Dendritic cell treated with granulocyte-macrophage colony-stimulating factor and Interleukin-4, amounts not matched to agents 40 ng/mL and 50 ng/mL, for 4 days (primary cell): ENCODE results near the gene PRXL2A.
"Not testable (repeated sequence)": the region's sequence is repeated elsewhere in the genome, so short reads cannot be mapped to it uniquely, and the experiment has no call there.

Source experiments
- H3K27ac Mint-ChIP-seq: one replicate; pipeline ENCODE4 v1.8.0; 2022; ENCODE audit warnings: mild to moderate bottlenecking, mixed read lengths
- H3K27me3 Mint-ChIP-seq: one replicate; pipeline ENCODE4 v1.8.0; 2022; ENCODE audit warnings: mild to moderate bottlenecking, mixed read lengths
- H3K36me3 Mint-ChIP-seq: one replicate; pipeline ENCODE4 v1.8.0; 2022; ENCODE audit warnings: low read depth, mixed read lengths
- H3K4me1 Mint-ChIP-seq: one replicate; pipeline ENCODE4 v1.8.0; 2022; ENCODE audit warnings: low read depth, mixed read lengths
- H3K4me3 Mint-ChIP-seq: one replicate; pipeline ENCODE4 v1.8.0; 2022; ENCODE audit warnings: mild to moderate bottlenecking, moderate library complexity, mixed read lengths
- H3K9me3 Mint-ChIP-seq: one replicate; pipeline ENCODE4 v1.8.0; 2022; ENCODE audit warnings: mixed read lengths
- intact Hi-C: fragments of 100-400 bp; cut with micrococcal nuclease; formaldehyde crosslinking; loops from one replicate; pipeline ENCODE4 v1.15.0; 2022

PRXL2A gene

DNA sequence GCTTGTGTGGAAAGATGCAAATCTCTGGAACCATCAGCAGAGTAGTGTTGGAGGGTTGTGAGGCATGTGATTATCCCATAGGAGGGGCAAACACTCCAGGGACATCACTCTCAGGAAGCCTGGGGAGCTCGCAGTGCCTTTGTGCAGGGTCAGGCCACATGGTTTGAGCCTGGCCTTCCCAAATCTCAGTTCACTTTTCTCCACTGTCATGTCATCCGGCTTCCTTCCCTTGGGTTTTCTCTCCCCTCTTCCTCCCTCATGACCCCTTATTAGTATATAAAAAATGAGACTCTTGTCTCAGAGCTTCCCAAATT lies 66.2 kb downstream of the PRXL2A start:
- H3K36me3 Mint-ChIP-seq = peaks cover 79% of the 10 kb centered on the region
- peaks cover 78% of the 10 kb centered on the region for H3K4me1 Mint-ChIP-seq
- no peaks in the 10 kb centered on the region for H3K9me3 Mint-ChIP-seq
- H3K27me3 Mint-ChIP-seq = no peaks in the 10 kb centered on the region
- peak overlapping the region; percentile 65 for H3K27ac Mint-ChIP-seq
- intact Hi-C loops = no loop called here
- H3K4me3 Mint-ChIP-seq = no peak overlapping the region

DNA sequence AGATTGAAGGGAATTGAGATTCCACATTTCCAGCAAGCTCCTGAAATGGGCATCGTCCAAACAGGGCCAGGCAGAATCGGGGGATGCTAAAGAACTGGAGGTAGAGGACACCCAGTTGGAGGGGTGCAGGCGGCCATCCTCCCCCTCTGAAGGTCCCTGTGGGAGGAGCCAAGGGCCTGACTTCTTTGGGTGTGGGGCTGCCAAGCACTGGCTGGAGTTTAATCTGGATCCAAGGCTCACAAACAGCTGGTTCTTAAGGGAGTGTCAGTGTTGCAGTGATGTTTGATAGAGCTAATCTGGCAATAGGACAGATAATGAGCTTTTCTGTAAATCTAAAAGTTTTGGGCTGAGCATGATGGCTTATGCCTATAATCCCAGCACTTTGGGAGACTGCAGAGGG lies 66.6 kb downstream of the PRXL2A start:
- H3K4me3 Mint-ChIP-seq = no peak overlapping the region
- H3K27me3 Mint-ChIP-seq = no peaks in the 10 kb centered on the region
- peaks cover 77% of the 10 kb centered on the region for H3K4me1 Mint-ChIP-seq
- intact Hi-C loops = no loop called here
- peaks cover 75% of the 10 kb centered on the region for H3K36me3 Mint-ChIP-seq
- H3K27ac Mint-ChIP-seq = peak overlapping the region; percentile 65
- H3K9me3 Mint-ChIP-seq = no peaks in the 10 kb centered on the region

DNA sequence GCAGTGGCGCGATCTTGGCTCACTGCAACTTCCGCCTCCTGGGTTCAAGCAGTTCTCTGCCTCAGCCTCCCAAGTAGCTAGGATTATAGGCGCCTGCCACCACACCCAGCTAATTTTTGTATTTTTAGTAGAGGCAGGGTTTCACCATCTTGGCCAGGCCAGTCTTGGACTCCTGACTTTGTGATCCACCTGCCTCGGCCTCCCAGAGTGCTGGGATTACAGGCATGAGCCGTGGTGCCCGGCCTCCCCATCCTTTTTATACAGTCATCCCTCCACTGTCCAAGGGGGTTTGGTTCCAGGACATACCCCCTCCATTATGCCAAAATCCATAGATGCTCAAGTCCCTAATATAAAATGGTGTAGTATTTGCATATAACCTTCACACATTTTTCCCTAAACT lies 67.3 kb downstream of the PRXL2A start:
- Mint-ChIP-seq H3K4me1 (peaks cover 82% of the 10 kb centered on the region), H3K27ac (peak overlapping the region; percentile 65), H3K36me3 (peaks cover 73% of the 10 kb centered on the region)
- H3K4me3 Mint-ChIP-seq, intact Hi-C loops, H3K9me3 Mint-ChIP-seq, H3K27me3 Mint-ChIP-seq: not testable (repeated sequence)

DNA sequence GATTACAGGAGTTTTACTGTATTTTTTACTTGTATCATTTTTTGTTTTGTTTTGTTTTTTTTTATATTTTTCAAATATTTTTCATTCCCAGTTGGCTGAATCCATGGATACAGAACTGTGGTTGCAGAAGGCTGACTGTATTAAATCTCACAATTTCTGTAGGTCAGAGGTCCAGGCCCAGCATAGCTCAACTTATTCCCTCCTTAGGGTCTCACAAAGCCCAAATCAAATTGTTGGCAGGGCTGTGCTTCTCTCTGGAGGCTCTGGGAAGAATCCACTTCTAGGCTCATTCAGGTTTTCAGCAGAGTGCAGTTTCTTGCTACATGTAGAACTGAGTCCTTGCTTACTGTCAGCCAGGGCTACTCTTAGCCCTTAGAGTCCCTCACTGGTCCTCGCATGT lies 68.3 kb downstream of the PRXL2A start:
- Mint-ChIP-seq H3K4me3 (no peak overlapping the region), H3K27me3 (no peaks in the 10 kb centered on the region), H3K4me1 (peaks cover 82% of the 10 kb centered on the region), H3K36me3 (peaks cover 73% of the 10 kb centered on the region), H3K27ac (peak overlapping the region; percentile 10), H3K9me3 (no peaks in the 10 kb centered on the region)
- intact Hi-C loops = no loop called here

DNA sequence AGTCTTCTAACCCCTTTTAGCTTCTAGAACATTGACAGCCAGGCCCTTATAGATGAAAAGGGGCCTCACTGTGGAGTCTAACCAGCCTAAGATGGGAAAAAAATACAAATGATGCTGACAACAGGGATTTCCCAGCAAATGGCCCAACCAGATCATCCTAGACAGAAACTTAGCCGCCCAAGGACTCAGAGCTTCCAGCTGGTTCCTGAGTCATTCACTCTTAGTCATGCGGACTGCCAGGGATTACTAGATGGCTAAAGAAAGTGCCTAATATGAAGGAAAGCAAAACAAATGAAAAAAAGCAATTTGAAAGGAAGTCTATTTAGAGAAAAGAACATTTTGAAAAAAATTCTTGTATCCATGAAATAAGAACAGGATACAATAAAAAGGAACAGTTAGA lies 69.5 kb downstream of the PRXL2A start:
- intact Hi-C loops = no loop called here

DNA sequence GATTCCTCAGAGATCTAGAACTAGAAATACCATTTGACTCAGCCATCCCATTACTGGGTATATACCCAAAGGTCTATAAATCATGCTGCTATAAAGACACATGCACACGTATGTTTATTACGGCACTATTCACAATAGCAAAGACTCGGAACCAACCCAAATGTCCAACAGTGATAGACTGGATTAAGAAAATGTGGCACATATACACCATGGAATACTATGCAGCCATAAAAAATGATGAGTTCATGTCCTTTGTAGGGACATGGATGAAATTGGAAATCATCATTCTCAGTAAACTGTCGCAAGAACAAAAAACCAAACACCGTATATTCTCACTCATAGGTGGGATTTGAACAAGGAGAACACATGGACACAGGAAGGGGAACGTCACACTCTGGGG lies 72.0 kb downstream of the PRXL2A start:
- H3K27ac Mint-ChIP-seq, H3K4me3 Mint-ChIP-seq, H3K9me3 Mint-ChIP-seq, H3K27me3 Mint-ChIP-seq, intact Hi-C loops: not testable (repeated sequence)
- peaks cover 64% of the 10 kb centered on the region for H3K36me3 Mint-ChIP-seq
- peaks cover 66% of the 10 kb centered on the region for H3K4me1 Mint-ChIP-seq

More for the DNA sequence above, 69.5 kb downstream of the PRXL2A start:
- peaks cover 73% of the 10 kb centered on the region for H3K36me3 Mint-ChIP-seq
- peak overlapping the region; percentile 10 for H3K27ac Mint-ChIP-seq
- H3K9me3 Mint-ChIP-seq = no peaks in the 10 kb centered on the region
- H3K4me3 Mint-ChIP-seq = no peak overlapping the region
- peaks cover 75% of the 10 kb centered on the region for H3K4me1 Mint-ChIP-seq
- H3K27me3 Mint-ChIP-seq = no peaks in the 10 kb centered on the region

DNA sequence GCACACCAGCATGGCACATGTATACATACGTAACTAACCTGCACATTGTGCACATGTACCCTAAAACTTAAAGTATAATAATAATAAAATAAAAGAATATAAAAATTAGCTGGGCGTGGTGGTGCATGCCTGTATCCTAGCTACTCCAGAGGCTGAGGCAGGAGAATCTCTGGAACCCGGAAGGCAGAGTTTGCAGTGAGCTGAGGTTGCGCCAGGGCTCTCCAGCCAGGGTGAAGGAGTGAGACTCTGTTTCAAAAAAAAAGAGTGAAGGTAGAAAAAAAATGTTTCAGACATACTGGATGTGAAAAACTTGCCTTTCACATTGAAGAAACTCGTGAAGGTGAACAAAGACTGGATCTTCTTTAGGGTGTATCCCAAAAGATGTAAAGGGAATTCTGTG lies 72.5 kb downstream of the PRXL2A start:
- Mint-ChIP-seq H3K4me3 (no peak overlapping the region), H3K36me3 (peaks cover 67% of the 10 kb centered on the region), H3K27me3 (no peaks in the 10 kb centered on the region), H3K9me3 (no peaks in the 10 kb centered on the region), H3K27ac (no peak overlapping the region), H3K4me1 (peaks cover 66% of the 10 kb centered on the region)
- intact Hi-C loops = no loop called here

DNA sequence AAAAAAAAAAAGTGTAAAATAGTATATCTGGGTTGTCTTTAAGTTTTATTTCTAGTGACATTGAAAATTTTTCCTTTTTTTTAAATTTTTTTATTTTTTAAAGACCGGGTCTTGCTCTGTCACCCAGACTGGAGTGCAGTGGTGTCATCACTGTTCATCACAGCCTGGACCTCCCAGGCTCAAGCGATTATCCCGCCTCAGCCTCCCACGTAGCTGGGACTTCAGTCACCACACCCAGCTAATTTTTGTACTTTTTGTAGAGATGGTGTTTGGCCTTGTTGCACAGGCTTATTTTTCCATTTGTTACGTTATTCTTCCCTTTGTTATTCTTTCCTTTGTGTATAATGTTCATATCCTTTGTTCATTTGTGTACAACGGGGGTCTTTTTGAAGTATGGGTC lies 75.9 kb downstream of the PRXL2A start:
- Mint-ChIP-seq H3K27ac (peak overlapping the region; percentile 88), H3K36me3 (peaks cover 51% of the 10 kb centered on the region), H3K4me3 (no peak overlapping the region), H3K9me3 (no peaks in the 10 kb centered on the region), H3K27me3 (no peaks in the 10 kb centered on the region), H3K4me1 (peaks cover 78% of the 10 kb centered on the region)
- intact Hi-C loops = no loop called here

DNA sequence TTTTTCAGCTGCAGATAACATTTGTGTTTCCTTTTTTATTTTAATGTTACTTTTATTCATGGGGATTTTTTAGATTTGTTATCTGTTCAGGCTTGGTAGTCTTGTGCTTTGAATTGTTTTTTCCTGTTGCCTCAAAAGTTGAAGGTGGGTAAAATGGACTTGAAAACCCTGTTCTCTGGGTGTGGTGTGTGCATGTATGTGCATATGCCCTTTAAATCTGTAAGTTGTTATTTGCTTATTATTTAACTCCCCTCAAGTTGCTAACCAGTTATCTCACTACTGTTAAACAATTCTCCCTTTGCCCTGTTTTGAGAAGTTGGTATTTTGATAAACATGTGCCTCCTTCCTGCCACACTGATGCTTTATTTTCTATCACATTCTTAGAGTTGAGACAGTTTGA lies 76.3 kb downstream of the PRXL2A start:
- Mint-ChIP-seq H3K9me3 (no peaks in the 10 kb centered on the region), H3K4me3 (no peak overlapping the region), H3K4me1 (peaks cover 82% of the 10 kb centered on the region), H3K27ac (peak overlapping the region; percentile 88), H3K27me3 (no peaks in the 10 kb centered on the region), H3K36me3 (peaks cover 56% of the 10 kb centered on the region)
- intact Hi-C loops = no loop called here

DNA sequence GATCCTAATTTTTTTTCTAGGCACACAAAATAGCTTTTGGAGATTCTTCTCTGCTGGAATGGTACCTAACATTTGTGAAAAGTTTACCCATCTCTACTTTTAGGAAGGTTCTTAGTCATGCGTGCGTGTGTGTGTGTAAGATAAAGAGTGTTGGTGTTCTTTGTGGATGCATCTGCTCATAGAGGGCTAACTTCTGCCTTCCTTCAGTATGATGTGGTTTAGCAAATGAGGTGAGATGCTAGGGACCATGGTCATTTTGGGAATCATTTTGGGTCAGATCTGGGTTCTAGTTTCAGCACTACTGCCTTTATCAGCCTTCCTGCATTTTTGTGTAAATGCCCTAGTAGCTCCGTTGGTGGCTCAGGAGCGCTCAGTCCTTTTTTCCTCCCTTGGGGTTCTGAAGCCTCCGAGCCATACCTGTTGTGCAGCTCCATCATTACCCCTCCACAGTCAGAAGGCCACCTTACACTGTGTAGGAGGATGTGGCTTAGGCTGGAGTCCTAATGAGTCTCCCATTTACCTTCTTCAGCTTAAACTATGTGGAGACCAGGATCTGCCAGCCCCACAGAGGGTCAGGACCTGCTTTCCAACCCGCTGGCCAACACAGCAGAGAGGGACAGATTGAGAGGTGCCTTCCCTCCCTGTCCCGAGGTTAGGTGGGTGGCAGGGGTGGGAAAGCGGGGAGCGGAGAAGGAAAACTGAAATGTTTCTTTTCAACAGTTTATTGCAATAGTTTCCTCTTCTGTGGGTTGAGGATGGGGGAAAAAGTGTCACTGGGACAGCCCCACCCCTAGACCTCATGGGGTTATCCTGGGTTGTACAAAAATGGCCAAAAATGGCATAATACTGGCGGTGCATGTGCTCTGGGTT lies 77.0 kb downstream of the PRXL2A start:
- peaks cover 60% of the 10 kb centered on the region for H3K36me3 Mint-ChIP-seq
- H3K9me3 Mint-ChIP-seq = no peaks in the 10 kb centered on the region
- intact Hi-C loops = no loop called here
- no peaks in the 10 kb centered on the region for H3K27me3 Mint-ChIP-seq
- peak overlapping the region; percentile 45 for H3K4me3 Mint-ChIP-seq
- H3K4me1 Mint-ChIP-seq = peaks cover 84% of the 10 kb centered on the region
- peak overlapping the region; percentile 88 for H3K27ac Mint-ChIP-seq

DNA sequence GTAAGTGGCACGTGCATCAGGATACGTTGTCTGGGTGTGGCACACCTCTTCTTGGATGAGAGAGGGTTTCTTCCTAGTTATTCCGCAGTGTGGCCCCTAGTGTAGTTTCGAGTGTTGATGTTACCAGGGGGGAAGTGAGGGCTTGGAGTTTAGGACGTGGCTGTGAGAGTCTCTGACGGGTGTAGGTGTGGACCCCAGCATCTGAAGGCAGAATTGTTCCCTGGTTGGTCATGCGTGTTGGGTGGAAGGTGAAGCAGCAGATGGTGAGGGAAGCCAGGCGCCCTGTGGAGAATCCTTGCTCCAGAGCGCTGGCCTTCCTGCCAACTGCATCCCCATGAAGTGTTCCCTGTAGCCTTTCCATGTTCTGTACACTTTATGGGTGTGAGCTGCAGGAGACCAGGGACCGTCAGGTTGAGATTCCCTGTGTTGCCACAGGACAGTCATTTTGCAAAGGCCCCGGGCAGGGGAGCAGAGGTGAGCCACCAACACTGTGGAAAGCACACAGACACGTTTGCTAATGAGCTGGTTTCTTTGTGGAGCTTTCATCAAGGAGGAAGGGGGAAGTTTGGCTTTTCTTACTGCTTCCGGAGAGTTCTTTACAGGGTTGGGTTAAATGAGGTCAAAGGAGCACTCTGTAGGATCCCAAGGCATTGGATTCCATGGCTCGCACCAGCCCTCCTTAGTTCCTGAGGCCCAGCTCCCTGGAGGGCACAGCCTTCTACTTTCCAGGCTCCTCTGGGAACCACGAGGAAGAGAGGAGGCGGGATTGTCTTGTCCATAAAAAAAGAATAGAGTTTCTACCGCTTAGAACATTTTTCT lies 77.8 kb downstream of the PRXL2A start:
- Mint-ChIP-seq H3K9me3 (no peaks in the 10 kb centered on the region), H3K4me1 (peaks cover 84% of the 10 kb centered on the region), H3K27me3 (no peaks in the 10 kb centered on the region), H3K4me3 (peak overlapping the region; percentile 45), H3K27ac (peak overlapping the region; percentile 88), H3K36me3 (peaks cover 60% of the 10 kb centered on the region)
- intact Hi-C loops = no loop called here
